ENCODE results near the gene DEPDC5. TPM values are rescaled to one million over a fixed set of nuclear protein-coding genes. Genes with fewer than 3 reads are reported as not detected.

DEPDC5 gene
- total RNA-seq, 3 donors from 2014 or later: 13.6 to 20.0 (median 16.1) TPM

GRCh38 chr22:31836010-31836409, 82.2 kb downstream of the DEPDC5 start:
- TF ChIP-seq POLR2AphosphoS5 (IDR thresholded peaks at IDR 0.05) (no peak), POLR2A (IDR thresholded peaks at IDR 0.05) (no peak)
- TF ChIP-seq, protein P1, sequence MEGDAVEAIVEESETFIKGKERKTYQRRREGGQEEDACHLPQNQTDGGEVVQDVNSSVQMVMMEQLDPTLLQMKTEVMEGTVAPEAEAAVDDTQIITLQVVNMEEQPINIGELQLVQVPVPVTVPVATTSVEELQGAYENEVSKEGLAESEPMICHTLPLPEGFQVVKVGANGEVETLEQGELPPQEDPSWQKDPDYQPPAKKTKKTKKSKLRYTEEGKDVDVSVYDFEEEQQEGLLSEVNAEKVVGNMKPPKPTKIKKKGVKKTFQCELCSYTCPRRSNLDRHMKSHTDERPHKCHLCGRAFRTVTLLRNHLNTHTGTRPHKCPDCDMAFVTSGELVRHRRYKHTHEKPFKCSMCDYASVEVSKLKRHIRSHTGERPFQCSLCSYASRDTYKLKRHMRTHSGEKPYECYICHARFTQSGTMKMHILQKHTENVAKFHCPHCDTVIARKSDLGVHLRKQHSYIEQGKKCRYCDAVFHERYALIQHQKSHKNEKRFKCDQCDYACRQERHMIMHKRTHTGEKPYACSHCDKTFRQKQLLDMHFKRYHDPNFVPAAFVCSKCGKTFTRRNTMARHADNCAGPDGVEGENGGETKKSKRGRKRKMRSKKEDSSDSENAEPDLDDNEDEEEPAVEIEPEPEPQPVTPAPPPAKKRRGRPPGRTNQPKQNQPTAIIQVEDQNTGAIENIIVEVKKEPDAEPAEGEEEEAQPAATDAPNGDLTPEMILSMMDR (IDR thresholded peaks at IDR 0.05): no peak
- DNase-seq (ENCODE audit: low spot score in 2 of 2): no peak
- no peak overlapping the region for H3K4me3 ChIP-seq
- H3K9me3 ChIP-seq: no peaks in the 10 kb centered on the region
- H3K27ac ChIP-seq: no peak overlapping the region
- no peaks in the 10 kb centered on the region for H3K4me1 ChIP-seq
- intact Hi-C loops (cut with DNase I; ENCODE audit: low total_unique reads): no loop called here
- no peaks in the 10 kb centered on the region for H3K27me3 ChIP-seq
- no peaks in the 10 kb centered on the region for H3K36me3 ChIP-seq

GRCh38 chr22:31838917-31839316, 85.1 kb downstream of the DEPDC5 start:
- intact Hi-C loops (cut with DNase I; ENCODE audit: low total_unique reads): no loop called here
- H3K4me1 ChIP-seq: no peaks in the 10 kb centered on the region
- TF ChIP-seq, protein P1 (IDR thresholded peaks at IDR 0.05): no peak
- no peak for TF ChIP-seq POLR2AphosphoS5 (IDR thresholded peaks at IDR 0.05)
- no peak for TF ChIP-seq POLR2A (IDR thresholded peaks at IDR 0.05)
- no peak for DNase-seq (ENCODE audit: low spot score in 2 of 2)
- H3K36me3 ChIP-seq: no peaks in the 10 kb centered on the region
- no peaks in the 10 kb centered on the region for H3K27me3 ChIP-seq
- H3K27ac ChIP-seq: no peak overlapping the region
- H3K4me3 ChIP-seq: no peak overlapping the region
- H3K9me3 ChIP-seq: no peaks in the 10 kb centered on the region

GRCh38 chr22:31839986-31840385, 86.2 kb downstream of the DEPDC5 start:
- Histone ChIP-seq H3K9me3 (no peaks in the 10 kb centered on the region), H3K36me3 (no peaks in the 10 kb centered on the region), H3K27me3 (no peaks in the 10 kb centered on the region), H3K4me3 (no peak overlapping the region), H3K4me1 (no peaks in the 10 kb centered on the region), H3K27ac (no peak overlapping the region)
- TF ChIP-seq POLR2A (IDR thresholded peaks at IDR 0.05) (no peak), POLR2AphosphoS5 (IDR thresholded peaks at IDR 0.05) (no peak)
- TF ChIP-seq, protein P1 (IDR thresholded peaks at IDR 0.05): no peak
- no peak for DNase-seq (ENCODE audit: low spot score in 2 of 2)
- intact Hi-C loops (cut with DNase I; ENCODE audit: low total_unique reads): no loop called here

DNA sequence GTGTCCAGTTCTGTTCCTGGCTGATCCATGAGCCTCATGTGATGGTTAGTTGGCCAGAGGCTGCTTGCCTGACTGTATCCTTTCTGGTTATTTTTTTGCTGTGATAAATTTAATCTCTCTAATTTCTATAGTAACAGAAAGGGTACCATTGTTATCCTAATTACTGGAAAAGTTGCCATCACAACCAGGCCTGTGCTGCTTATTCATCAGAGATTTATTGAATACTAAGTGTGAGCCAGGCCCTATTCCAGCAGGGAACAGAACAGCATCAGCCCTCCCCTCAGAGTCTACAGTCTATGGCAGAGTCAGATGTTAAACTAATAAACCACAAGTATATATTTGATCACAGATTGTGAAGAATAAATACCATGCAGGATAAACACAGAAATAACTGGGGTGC, 86.8 kb downstream of the DEPDC5 start:
- no peaks in the 10 kb centered on the region for H3K36me3 ChIP-seq
- no peaks in the 10 kb centered on the region for H3K27me3 ChIP-seq
- intact Hi-C loops (cut with DNase I; ENCODE audit: low total_unique reads): no loop called here
- TF ChIP-seq POLR2A (IDR thresholded peaks at IDR 0.05) (no peak), POLR2AphosphoS5 (IDR thresholded peaks at IDR 0.05) (no peak)
- TF ChIP-seq, protein P1 (IDR thresholded peaks at IDR 0.05): no peak
- H3K4me3 ChIP-seq: no peak overlapping the region
- no peak overlapping the region for H3K27ac ChIP-seq
- no peak for DNase-seq (ENCODE audit: low spot score in 2 of 2)
- H3K4me1 ChIP-seq: no peaks in the 10 kb centered on the region
- H3K9me3 ChIP-seq: no peaks in the 10 kb centered on the region

DNA sequence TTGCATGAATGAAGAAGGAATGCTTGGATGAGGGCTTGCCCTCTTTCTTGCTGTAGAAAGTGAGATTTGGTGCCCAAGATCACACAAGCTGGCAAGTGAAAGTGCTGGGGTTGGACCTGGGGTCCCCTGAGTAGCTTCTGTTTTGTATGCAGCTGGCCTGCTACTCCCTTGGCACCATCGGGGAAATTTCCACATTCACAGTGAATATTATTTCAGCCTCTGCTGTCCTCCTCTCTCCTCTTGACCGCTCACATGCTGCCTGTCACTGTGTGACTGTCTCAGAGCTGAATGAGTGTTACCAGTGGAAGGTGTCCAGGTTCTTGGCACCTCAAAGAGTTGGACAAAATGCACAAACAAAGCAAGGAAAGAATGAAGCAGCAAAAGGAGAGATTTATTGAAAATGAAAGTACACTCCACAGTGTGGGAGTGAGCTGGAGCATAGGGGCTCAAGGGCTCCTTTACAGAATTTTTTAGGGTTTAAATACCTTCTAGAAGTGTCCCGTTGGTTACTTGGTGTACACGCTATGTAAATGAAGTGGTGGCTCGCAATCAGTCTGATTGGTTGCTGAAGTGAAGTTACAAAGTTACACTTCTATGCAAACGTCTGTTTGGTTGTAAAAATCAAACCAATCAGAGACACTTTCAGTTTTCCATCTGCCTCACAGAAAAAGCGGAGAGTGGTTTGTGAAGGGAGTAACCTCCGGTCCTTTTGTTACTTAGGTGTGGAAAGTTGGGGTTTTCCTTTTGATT, 87.4 kb downstream of the DEPDC5 start:
- Histone ChIP-seq H3K9me3 (no peaks in the 10 kb centered on the region), H3K27me3 (no peaks in the 10 kb centered on the region), H3K4me1 (no peaks in the 10 kb centered on the region), H3K27ac (no peak overlapping the region), H3K4me3 (peak overlapping the region in 2 of 3 donors; percentile 23 to 27), H3K36me3 (peaks cover under 1% of the 10 kb centered on the region)
- DNase-seq (ENCODE audit: low spot score in 2 of 2): no peak
- intact Hi-C loops (cut with DNase I; ENCODE audit: low total_unique reads): no loop called here
- TF ChIP-seq, protein P1 (IDR thresholded peaks at IDR 0.05): no peak
- no peak for TF ChIP-seq POLR2A (IDR thresholded peaks at IDR 0.05)
- no peak for TF ChIP-seq POLR2AphosphoS5 (IDR thresholded peaks at IDR 0.05)

All from breast epithelium (tissue), 4 donors.